SK-N-SH (cell line): Measurements from ENCODE around the gene RTN4RL1. TPM values are rescaled to one million over a fixed set of nuclear protein-coding genes. Genes with fewer than 3 reads are reported as not detected.

Experiments
- CTCF ChIA-PET: fragments of 300-600, 350-600 bp; formaldehyde crosslinking; extraction: SDS; loops from one replicate; lab custom pipeline; 2021; lab: Yijun Ruan, JAX
- POLR2A ChIA-PET: fragments of 350-600 bp; sonication (Branson Sonifier 250); formaldehyde crosslinking; extraction: SDS; loops from one replicate; lab custom pipeline; 2020; ENCODE audit warnings: antibody characterized with exemption, inconsistent platforms; lab: Yijun Ruan, JAX
- DNase-seq: peaks from one replicate; pipeline ENCODE4 v3.0.0; 2012
- H2AFZ ChIP-seq: fragments of 200-600 bp; sonication (generic); 2 replicates; pipeline ENCODE4 v1.8.1; 2016; ENCODE audit warnings: antibody characterized with exemption, mild to moderate bottlenecking, low read depth
- H3F3A ChIP-seq: fragments of 200-600 bp; sonication (generic); replicated peaks from 2 replicates; pipeline ENCODE3; 2016; ENCODE audit warnings: antibody characterized with exemption, mild to moderate bottlenecking; ENCODE audit not compliant: insufficient read depth
- H3K27ac ChIP-seq, 2 experiments: fragments of 200-500 bp in 1 of 2; fragments of 200-600 bp in 1 of 2; sonication (Bioruptor generic) in 1 of 2; sonication (generic), shearing (Covaris generic) in 1 of 2; 2 replicates each; pipeline versions ENCODE4 v1.5.1 to v1.6.1; 2014 to 2016; ENCODE audit warnings: low read depth in 2 of 2, inconsistent platforms in 1 of 2, low read length in 1 of 2, mild to moderate bottlenecking in 1 of 2, mixed read lengths in 1 of 2
- H3K27me3 ChIP-seq: fragments of 200-600 bp; sonication (generic), shearing (Covaris generic); 2 replicates; pipeline ENCODE4 v1.6.1; 2016; ENCODE audit warnings: mixed run types; ENCODE audit not compliant: insufficient read depth
- H3K36me3 ChIP-seq, 2 experiments: fragments of 200-500 bp in 1 of 2; fragments of 200-600 bp in 1 of 2; sonication (Bioruptor generic) in 1 of 2; sonication (generic) in 1 of 2; replicated peaks in 1 of 2; 2 replicates each; pipeline versions ENCODE3 to v1.5.1; 2014 to 2016; ENCODE audit warnings: low read length in 1 of 2, mild to moderate bottlenecking in 1 of 2; ENCODE audit not compliant: insufficient read depth in 2 of 2, control insufficient read depth in 1 of 2
- H3K4me1 ChIP-seq, 2 experiments: fragments of 200-500 bp in 1 of 2; fragments of 200-600 bp in 1 of 2; sonication (Bioruptor generic) in 1 of 2; sonication (generic), shearing (Covaris generic) in 1 of 2; 2 replicates each; pipeline versions ENCODE4 v1.5.1 to v1.6.1; 2014 to 2016; ENCODE audit warnings: low read depth in 1 of 2, low read length in 1 of 2, mixed run types in 1 of 2; ENCODE audit not compliant: insufficient read depth in 2 of 2, control insufficient read depth in 1 of 2
- H3K4me2 ChIP-seq: fragments of 200-600 bp; sonication (generic), shearing (Covaris generic); 2 replicates; pipeline ENCODE4 v1.6.1; 2017; ENCODE audit warnings: mixed run types
- H3K4me3 ChIP-seq, 2 experiments: fragments of 200-500 bp in 1 of 2; fragments of 200-600 bp in 1 of 2; sonication (Bioruptor generic) in 1 of 2; sonication (generic), shearing (Covaris generic) in 1 of 2; 2 replicates each; pipeline versions ENCODE4 v1.5.1 to v1.8.1; 2014 to 2016; ENCODE audit warnings: low read depth in 2 of 2, inconsistent platforms in 1 of 2, low read length in 1 of 2, mild to moderate bottlenecking in 1 of 2, mixed read lengths in 1 of 2, moderate library complexity in 1 of 2
- H3K79me2 ChIP-seq: fragments of 200-600 bp; sonication (generic); 2 replicates; pipeline ENCODE4 v1.8.1; 2017; ENCODE audit warnings: mild to moderate bottlenecking; ENCODE audit not compliant: insufficient read depth
- H3K9ac ChIP-seq: fragments of 200-600 bp; sonication (generic); 2 replicates; pipeline ENCODE4 v1.6.1; 2017; ENCODE audit warnings: mixed run types
- H3K9me2 ChIP-seq: fragments of 200-600 bp; sonication (generic); 2 replicates; pipeline ENCODE4 v1.6.1; 2017; ENCODE audit warnings: mixed run types
- H3K9me3 ChIP-seq: fragments of 200-600 bp; sonication (generic); 2 replicates; pipeline ENCODE4 v1.6.1; 2017; ENCODE audit warnings: mixed run types, mild to moderate bottlenecking, moderate library complexity
- H4K20me1 ChIP-seq: fragments of 200-600 bp; sonication (generic); 2 replicates; pipeline ENCODE4 v1.6.1; 2017; ENCODE audit warnings: mild to moderate bottlenecking, mixed run types; ENCODE audit not compliant: insufficient read depth
- CHD2 ChIP-seq: fragments of 150-350 bp; IDR thresholded peaks from 2 replicates; pipeline ENCODE4 v1.6.1; 2018; ENCODE audit warnings: low read length; ENCODE audit not compliant: partially characterized antibody
- ELF1 ChIP-seq: IDR thresholded peaks from 2 replicates; pipeline ENCODE4 v1.4.0; 2012
- FOSL2 ChIP-seq: IDR thresholded peaks from 2 replicates; pipeline ENCODE4 v1.4.0; 2012; ENCODE audit warnings: low read depth, mild to moderate bottlenecking, moderate library complexity, borderline replicate concordance
- FOXM1 ChIP-seq: IDR thresholded peaks from 2 replicates; pipeline ENCODE4 v1.4.0; 2012; ENCODE audit warnings: low read depth, mild to moderate bottlenecking
- GABPA ChIP-seq: IDR thresholded peaks from 2 replicates; pipeline ENCODE4 v1.4.0; 2012; ENCODE audit warnings: low read depth, mild to moderate bottlenecking
- GATA2 ChIP-seq: sonication (generic); formaldehyde crosslinking; IDR thresholded peaks from 2 replicates; pipeline ENCODE4 v1.5.0; 2020; ENCODE audit warnings: mild to moderate bottlenecking, missing genetic modification reagents
- MAX ChIP-seq: IDR thresholded peaks from 2 replicates; pipeline ENCODE4 v1.4.0; 2012; ENCODE audit warnings: low read depth
- PBX3 ChIP-seq: IDR thresholded peaks from 2 replicates; pipeline ENCODE4; 2012
- POLR2AphosphoS5 ChIP-seq: IDR thresholded peaks from 2 replicates; pipeline ENCODE4 v1.6.1; 2012; ENCODE audit warnings: low read depth, low read length
- RCOR1 ChIP-seq: fragments of 150-350 bp; IDR thresholded peaks from 2 replicates; pipeline ENCODE4 v1.6.1; 2017; ENCODE audit warnings: antibody characterized with exemption, low read length
- RFX5 ChIP-seq: IDR thresholded peaks from 2 replicates; pipeline ENCODE4 v1.6.1; 2012; ENCODE audit warnings: mild to moderate bottlenecking, improper control_type of control experiment, low read length
- RXRA ChIP-seq: IDR thresholded peaks from 2 replicates; pipeline ENCODE4 v1.4.0; 2012; ENCODE audit warnings: low read depth, mild to moderate bottlenecking, borderline replicate concordance
- TEAD4 ChIP-seq: IDR thresholded peaks from 2 replicates; pipeline ENCODE4 v1.4.0; 2012; ENCODE audit warnings: mild to moderate bottlenecking, borderline replicate concordance; ENCODE audit not compliant: insufficient read depth
- YY1 ChIP-seq: IDR thresholded peaks from 2 replicates; pipeline ENCODE4 v1.4.0; 2012; ENCODE audit warnings: low read depth, mild to moderate bottlenecking
- ZBTB33 ChIP-seq: IDR thresholded peaks from 2 replicates; pipeline ENCODE4 v1.4.0; 2012; ENCODE audit warnings: low read depth, borderline replicate concordance
- WGBS: methylation state at CpG from one replicate; pipeline ENCODE4 v1.1.6; 2017; ENCODE audit warnings: low lambda C conversion rate; 5-methylcytosine and 5-hydroxymethylcytosine counted together
- polyA plus RNA-seq, 3 experiments: library from polyadenylated mRNA; depleted of rRNA; stranded (reverse); fragments of >200 nt; gene quantifications; 2 replicates each; pipeline ENCODE4 v1.2.3, GENCODE V29; 2012

RTN4RL1 gene
- polyA plus RNA-seq, 1 of the 3 experiments (the other 2 are of a cell fraction): 0.07 TPM

- no peak for TF ChIP-seq ZBTB33
- TF ChIP-seq RFX5: no peak
- TF ChIP-seq, all 33 proteins: peak for 0
Measured at GRCh38 chr17:2060385-2060658, 35.2 kb upstream of the RTN4RL1 start (continued).

- Histone ChIP-seq H3K27me3 (no peaks in the 10 kb centered on the region), H3K4me1 (peaks cover 13 to 18% of the 10 kb centered on the region in 2 experiments; a peak in 3 of 4 replicates), H3K4me3 (no peak overlapping the region), H3K36me3 (peaks cover 0 to 36% of the 10 kb centered on the region in 2 experiments), H3K79me2 (no peaks in the 10 kb centered on the region), H3K9me2 (no peaks in the 10 kb centered on the region), H3K27ac (no peak overlapping the region; a peak in 1 of 4 replicates), H3K4me2 (no peak overlapping the region), H4K20me1 (no peaks in the 10 kb centered on the region), H3K9me3 (no peaks in the 10 kb centered on the region), H3K9ac (no peak overlapping the region), H3F3A (peaks cover 5% of the 10 kb centered on the region), H2AFZ (no peak overlapping the region)
- no peak for TF ChIP-seq POLR2AphosphoS5
- no peak for TF ChIP-seq RCOR1
- TF ChIP-seq RXRA: no peak
- no peak for TF ChIP-seq MAX
- no peak for TF ChIP-seq GATA2 (CRISPR knock-in tag)
- TF ChIP-seq GABPA: no peak
- TF ChIP-seq TEAD4: no peak
- no peak for TF ChIP-seq FOSL2
- no peak for TF ChIP-seq FOXM1
- no peak for TF ChIP-seq YY1
- TF ChIP-seq PBX3: no peak
- no peak for TF ChIP-seq CHD2
- no peak for TF ChIP-seq ELF1
- CTCF ChIA-PET: interaction anchor here (0.9 to 8.0 kb wide), 7 partner anchors 13 to 193 kb away, joined by 3 to 185 read pairs (median 6); no protein-coding TSS in a partner anchor
- WGBS: 89% methylated on average over 19 of the region's 21 CpGs
- POLR2A ChIA-PET: no interaction called here
- no peak for DNase-seq
Measured at GRCh38 chr17:2059547-2060384, 34.6 kb upstream of the RTN4RL1 start.
